ENCODE results near the gene COBLL1.

COBLL1 gene

GRCh38 chr2:164823126-164823525, 18.5 kb downstream of the COBLL1 start:
- no peak for TF ChIP-seq CTCF (IDR thresholded peaks at IDR 0.05; ENCODE audit: control extremely low read depth, extremely low read depth, low read depth, missing control alignments)
- ChIA-PET CTCF (no interaction called here), POLR2A (no interaction called here)
- DNase-seq (ENCODE audit: extremely low spot score), result no peak

- ChIA-PET CTCF (interaction anchor here (1.7 kb wide), 1 partner anchor 21 kb away, joined by 6 read pairs; the partner anchor contains the start of gene COBLL1), POLR2A (no interaction called here)
- no peak for TF ChIP-seq CTCF (IDR thresholded peaks at IDR 0.05; ENCODE audit: control extremely low read depth, extremely low read depth, low read depth, missing control alignments)
- no peak for DNase-seq (ENCODE audit: extremely low spot score)
Measured at GRCh38 chr2:164821338-164821737, 20.3 kb downstream of the COBLL1 start.

- DNase-seq (ENCODE audit: extremely low spot score), result no peak
- CTCF ChIA-PET, result interaction anchor here (1.7 kb wide), 1 partner anchor 10 kb away, joined by 4 read pairs; no protein-coding TSS in a partner anchor
- no peak for TF ChIP-seq CTCF (IDR thresholded peaks at IDR 0.05; ENCODE audit: control extremely low read depth, extremely low read depth, low read depth, missing control alignments)
- POLR2A ChIA-PET, result no interaction called here
Measured at GRCh38 chr2:164818149-164819136, 23.2 kb downstream of the COBLL1 start.

- no peak for DNase-seq (ENCODE audit: extremely low spot score)
- POLR2A ChIA-PET, result no interaction called here
- CTCF ChIA-PET, result no interaction called here
- TF ChIP-seq CTCF (IDR thresholded peaks at IDR 0.05; ENCODE audit: control extremely low read depth, extremely low read depth, low read depth, missing control alignments), result no peak
Measured at GRCh38 chr2:164816900-164817299, 24.7 kb downstream of the COBLL1 start.

GRCh38 chr2:164816046-164816445, 25.6 kb downstream of the COBLL1 start:
- no peak for DNase-seq (ENCODE audit: extremely low spot score)
- POLR2A ChIA-PET, result no interaction called here
- no peak for TF ChIP-seq CTCF (IDR thresholded peaks at IDR 0.05; ENCODE audit: control extremely low read depth, extremely low read depth, low read depth, missing control alignments)
- CTCF ChIA-PET, result no interaction called here

- ChIA-PET CTCF (no interaction called here), POLR2A (no interaction called here)
- TF ChIP-seq CTCF (IDR thresholded peaks at IDR 0.05; ENCODE audit: control extremely low read depth, extremely low read depth, low read depth, missing control alignments), result no peak
- no peak for DNase-seq (ENCODE audit: extremely low spot score)
Measured at GRCh38 chr2:164815071-164815793, 26.4 kb downstream of the COBLL1 start.

Data from GM10248 (cell line).